SK-N-SH (cell line): ENCODE measurements around the gene MORN5. TPM values are rescaled to one million over a fixed set of nuclear protein-coding genes. Genes with fewer than 3 reads are reported as not detected.

Experiments
- CTCF ChIA-PET: fragments of 300-600, 350-600 bp; formaldehyde crosslinking; extraction: SDS; loops from one replicate; lab custom pipeline; 2021; lab: Yijun Ruan, JAX
- POLR2A ChIA-PET: fragments of 350-600 bp; sonication (Branson Sonifier 250); formaldehyde crosslinking; extraction: SDS; loops from one replicate; lab custom pipeline; 2020; ENCODE audit warnings: antibody characterized with exemption, inconsistent platforms; lab: Yijun Ruan, JAX
- DNase-seq: peaks from one replicate; pipeline ENCODE4 v3.0.0; 2012
- H2AFZ ChIP-seq: fragments of 200-600 bp; sonication (generic); 2 replicates; pipeline ENCODE4 v1.8.1; 2016; ENCODE audit warnings: antibody characterized with exemption, mild to moderate bottlenecking, low read depth
- H3F3A ChIP-seq: fragments of 200-600 bp; sonication (generic); replicated peaks from 2 replicates; pipeline ENCODE3; 2016; ENCODE audit warnings: antibody characterized with exemption, mild to moderate bottlenecking; ENCODE audit not compliant: insufficient read depth
- H3K27ac ChIP-seq, 2 experiments: fragments of 200-500 bp in 1 of 2; fragments of 200-600 bp in 1 of 2; sonication (Bioruptor generic) in 1 of 2; sonication (generic), shearing (Covaris generic) in 1 of 2; 2 replicates each; pipeline versions ENCODE4 v1.5.1 to v1.6.1; 2014 to 2016; ENCODE audit warnings: low read depth in 2 of 2, inconsistent platforms in 1 of 2, low read length in 1 of 2, mild to moderate bottlenecking in 1 of 2, mixed read lengths in 1 of 2
- H3K27me3 ChIP-seq: fragments of 200-600 bp; sonication (generic), shearing (Covaris generic); 2 replicates; pipeline ENCODE4 v1.6.1; 2016; ENCODE audit warnings: mixed run types; ENCODE audit not compliant: insufficient read depth
- H3K36me3 ChIP-seq, 2 experiments: fragments of 200-500 bp in 1 of 2; fragments of 200-600 bp in 1 of 2; sonication (Bioruptor generic) in 1 of 2; sonication (generic) in 1 of 2; replicated peaks in 1 of 2; 2 replicates each; pipeline versions ENCODE3 to v1.5.1; 2014 to 2016; ENCODE audit warnings: low read length in 1 of 2, mild to moderate bottlenecking in 1 of 2; ENCODE audit not compliant: insufficient read depth in 2 of 2, control insufficient read depth in 1 of 2
- H3K4me1 ChIP-seq, 2 experiments: fragments of 200-500 bp in 1 of 2; fragments of 200-600 bp in 1 of 2; sonication (Bioruptor generic) in 1 of 2; sonication (generic), shearing (Covaris generic) in 1 of 2; 2 replicates each; pipeline versions ENCODE4 v1.5.1 to v1.6.1; 2014 to 2016; ENCODE audit warnings: low read depth in 1 of 2, low read length in 1 of 2, mixed run types in 1 of 2; ENCODE audit not compliant: insufficient read depth in 2 of 2, control insufficient read depth in 1 of 2
- H3K4me2 ChIP-seq: fragments of 200-600 bp; sonication (generic), shearing (Covaris generic); 2 replicates; pipeline ENCODE4 v1.6.1; 2017; ENCODE audit warnings: mixed run types
- H3K4me3 ChIP-seq, 2 experiments: fragments of 200-500 bp in 1 of 2; fragments of 200-600 bp in 1 of 2; sonication (Bioruptor generic) in 1 of 2; sonication (generic), shearing (Covaris generic) in 1 of 2; 2 replicates each; pipeline versions ENCODE4 v1.5.1 to v1.8.1; 2014 to 2016; ENCODE audit warnings: low read depth in 2 of 2, inconsistent platforms in 1 of 2, low read length in 1 of 2, mild to moderate bottlenecking in 1 of 2, mixed read lengths in 1 of 2, moderate library complexity in 1 of 2
- H3K79me2 ChIP-seq: fragments of 200-600 bp; sonication (generic); 2 replicates; pipeline ENCODE4 v1.8.1; 2017; ENCODE audit warnings: mild to moderate bottlenecking; ENCODE audit not compliant: insufficient read depth
- H3K9ac ChIP-seq: fragments of 200-600 bp; sonication (generic); 2 replicates; pipeline ENCODE4 v1.6.1; 2017; ENCODE audit warnings: mixed run types
- H3K9me2 ChIP-seq: fragments of 200-600 bp; sonication (generic); 2 replicates; pipeline ENCODE4 v1.6.1; 2017; ENCODE audit warnings: mixed run types
- H3K9me3 ChIP-seq: fragments of 200-600 bp; sonication (generic); 2 replicates; pipeline ENCODE4 v1.6.1; 2017; ENCODE audit warnings: mixed run types, mild to moderate bottlenecking, moderate library complexity
- H4K20me1 ChIP-seq: fragments of 200-600 bp; sonication (generic); 2 replicates; pipeline ENCODE4 v1.6.1; 2017; ENCODE audit warnings: mild to moderate bottlenecking, mixed run types; ENCODE audit not compliant: insufficient read depth
- RAD21 ChIP-seq: IDR thresholded peaks from 2 replicates; pipeline ENCODE4 v1.6.1; 2012; ENCODE audit warnings: mild to moderate bottlenecking, low read length
- WGBS: methylation state at CpG from one replicate; pipeline ENCODE4 v1.1.6; 2017; ENCODE audit warnings: low lambda C conversion rate; 5-methylcytosine and 5-hydroxymethylcytosine counted together
- polyA plus RNA-seq, 3 experiments: library from polyadenylated mRNA; depleted of rRNA; stranded (reverse); fragments of >200 nt; gene quantifications; 2 replicates each; pipeline ENCODE4 v1.2.3, GENCODE V29; 2012
- TF ChIP-seq, protein P1 (sequence below): IDR thresholded peaks from 2 replicates; pipeline ENCODE4 v1.6.1; 2012; ENCODE audit warnings: mild to moderate bottlenecking, low read depth, low read length, moderate library complexity
- TF ChIP-seq, protein P2 (sequence below): fragments of 200-600 bp; sonication (generic); IDR thresholded peaks from 2 replicates; pipeline ENCODE4 v1.6.1; 2017; ENCODE audit warnings: antibody characterized with exemption, mild to moderate bottlenecking, moderate library complexity

MORN5 gene
- polyA plus RNA-seq, 1 of the 3 experiments (the other 2 are of a cell fraction), result not detected

DNA sequence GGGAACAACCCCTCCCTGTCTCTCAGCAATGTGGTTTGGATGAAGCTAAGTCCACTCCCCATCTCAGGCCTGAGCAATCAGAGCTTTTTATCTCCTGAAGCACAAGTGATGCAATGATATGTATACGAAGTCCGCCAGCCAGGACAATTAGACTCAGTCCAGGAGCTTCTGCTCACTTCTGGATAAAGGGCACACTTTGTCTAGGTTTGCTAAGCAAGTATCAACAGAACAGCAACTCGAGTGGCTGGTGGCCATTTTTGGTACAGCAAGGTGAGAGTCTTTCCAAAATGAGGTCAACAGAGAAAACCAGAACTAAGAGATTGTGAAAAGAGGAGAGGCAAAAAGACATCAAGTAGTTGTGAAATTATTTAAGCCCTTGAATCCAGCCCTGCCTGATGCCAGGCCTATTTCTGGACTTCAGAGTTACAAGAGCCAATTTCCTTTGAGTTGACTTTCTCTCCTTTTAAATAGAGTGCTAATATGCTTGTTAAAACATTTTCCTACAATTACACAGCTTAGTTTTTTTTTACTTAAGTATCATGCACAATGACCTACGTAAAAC, 8.4 kb upstream of the MORN5 start (continued):
- TF ChIP-seq, protein P1, sequence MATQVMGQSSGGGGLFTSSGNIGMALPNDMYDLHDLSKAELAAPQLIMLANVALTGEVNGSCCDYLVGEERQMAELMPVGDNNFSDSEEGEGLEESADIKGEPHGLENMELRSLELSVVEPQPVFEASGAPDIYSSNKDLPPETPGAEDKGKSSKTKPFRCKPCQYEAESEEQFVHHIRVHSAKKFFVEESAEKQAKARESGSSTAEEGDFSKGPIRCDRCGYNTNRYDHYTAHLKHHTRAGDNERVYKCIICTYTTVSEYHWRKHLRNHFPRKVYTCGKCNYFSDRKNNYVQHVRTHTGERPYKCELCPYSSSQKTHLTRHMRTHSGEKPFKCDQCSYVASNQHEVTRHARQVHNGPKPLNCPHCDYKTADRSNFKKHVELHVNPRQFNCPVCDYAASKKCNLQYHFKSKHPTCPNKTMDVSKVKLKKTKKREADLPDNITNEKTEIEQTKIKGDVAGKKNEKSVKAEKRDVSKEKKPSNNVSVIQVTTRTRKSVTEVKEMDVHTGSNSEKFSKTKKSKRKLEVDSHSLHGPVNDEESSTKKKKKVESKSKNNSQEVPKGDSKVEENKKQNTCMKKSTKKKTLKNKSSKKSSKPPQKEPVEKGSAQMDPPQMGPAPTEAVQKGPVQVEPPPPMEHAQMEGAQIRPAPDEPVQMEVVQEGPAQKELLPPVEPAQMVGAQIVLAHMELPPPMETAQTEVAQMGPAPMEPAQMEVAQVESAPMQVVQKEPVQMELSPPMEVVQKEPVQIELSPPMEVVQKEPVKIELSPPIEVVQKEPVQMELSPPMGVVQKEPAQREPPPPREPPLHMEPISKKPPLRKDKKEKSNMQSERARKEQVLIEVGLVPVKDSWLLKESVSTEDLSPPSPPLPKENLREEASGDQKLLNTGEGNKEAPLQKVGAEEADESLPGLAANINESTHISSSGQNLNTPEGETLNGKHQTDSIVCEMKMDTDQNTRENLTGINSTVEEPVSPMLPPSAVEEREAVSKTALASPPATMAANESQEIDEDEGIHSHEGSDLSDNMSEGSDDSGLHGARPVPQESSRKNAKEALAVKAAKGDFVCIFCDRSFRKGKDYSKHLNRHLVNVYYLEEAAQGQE, result no peak
- TF ChIP-seq RAD21, result no peak

DNA sequence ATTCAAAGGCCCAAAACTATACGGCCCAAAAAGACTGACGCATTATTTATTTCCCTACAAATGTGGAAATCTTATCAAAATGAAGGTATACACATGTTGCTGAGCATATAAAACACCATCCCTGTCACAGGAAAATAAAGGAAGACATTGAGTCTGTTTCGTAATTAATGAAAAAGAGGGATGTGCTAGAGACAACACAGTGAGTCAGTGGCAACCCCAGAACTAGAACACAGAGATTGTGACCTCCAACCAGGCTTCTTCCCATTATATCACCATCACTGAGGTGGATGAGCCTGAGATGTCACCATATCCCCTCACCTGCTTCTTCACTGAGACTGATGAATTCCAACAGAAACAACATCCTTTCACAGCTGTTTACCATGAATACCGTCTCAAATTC, 3.9 kb upstream of the MORN5 start:
- POLR2A ChIA-PET, result no interaction called here
- Histone ChIP-seq H3K9ac (no peak overlapping the region), H3K27ac (no peak overlapping the region), H3K9me2 (no peaks in the 10 kb centered on the region), H3K4me1 (peaks cover 0 to 2% of the 10 kb centered on the region in 2 experiments; a peak in 2 of 4 replicates), H3K4me3 (no peak overlapping the region), H2AFZ (no peak overlapping the region), H3K4me2 (0 out of 2 replicates have a peak overlapping the region, but pooled peaks have one; percentile 20), H3K9me3 (no peaks in the 10 kb centered on the region), H3F3A (no peaks in the 10 kb centered on the region), H3K27me3 (no peaks in the 10 kb centered on the region), H3K79me2 (peaks cover 74% of the 10 kb centered on the region), H3K36me3 (peaks cover 4 to 14% of the 10 kb centered on the region in 2 experiments), H4K20me1 (peaks cover 36% of the 10 kb centered on the region)
- 92% methylated on average over 4 of the region's 4 CpGs for WGBS
- TF ChIP-seq, protein P2, sequence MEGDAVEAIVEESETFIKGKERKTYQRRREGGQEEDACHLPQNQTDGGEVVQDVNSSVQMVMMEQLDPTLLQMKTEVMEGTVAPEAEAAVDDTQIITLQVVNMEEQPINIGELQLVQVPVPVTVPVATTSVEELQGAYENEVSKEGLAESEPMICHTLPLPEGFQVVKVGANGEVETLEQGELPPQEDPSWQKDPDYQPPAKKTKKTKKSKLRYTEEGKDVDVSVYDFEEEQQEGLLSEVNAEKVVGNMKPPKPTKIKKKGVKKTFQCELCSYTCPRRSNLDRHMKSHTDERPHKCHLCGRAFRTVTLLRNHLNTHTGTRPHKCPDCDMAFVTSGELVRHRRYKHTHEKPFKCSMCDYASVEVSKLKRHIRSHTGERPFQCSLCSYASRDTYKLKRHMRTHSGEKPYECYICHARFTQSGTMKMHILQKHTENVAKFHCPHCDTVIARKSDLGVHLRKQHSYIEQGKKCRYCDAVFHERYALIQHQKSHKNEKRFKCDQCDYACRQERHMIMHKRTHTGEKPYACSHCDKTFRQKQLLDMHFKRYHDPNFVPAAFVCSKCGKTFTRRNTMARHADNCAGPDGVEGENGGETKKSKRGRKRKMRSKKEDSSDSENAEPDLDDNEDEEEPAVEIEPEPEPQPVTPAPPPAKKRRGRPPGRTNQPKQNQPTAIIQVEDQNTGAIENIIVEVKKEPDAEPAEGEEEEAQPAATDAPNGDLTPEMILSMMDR, result no peak
- TF ChIP-seq, protein P1, result no peak
- no peak for DNase-seq
- CTCF ChIA-PET, result interaction anchor here (0.7 to 8.8 kb wide), 3 partner anchors 11 to 57 kb away, joined by 6 to 46 read pairs (median 6); no protein-coding TSS in a partner anchor
